ENCODE measurements around the gene SBF2.
"Not testable (repeated sequence)": the region's sequence is repeated elsewhere in the genome, so short reads cannot be mapped to it uniquely, and the experiment has no call there.

The SBF2 gene

DNA sequence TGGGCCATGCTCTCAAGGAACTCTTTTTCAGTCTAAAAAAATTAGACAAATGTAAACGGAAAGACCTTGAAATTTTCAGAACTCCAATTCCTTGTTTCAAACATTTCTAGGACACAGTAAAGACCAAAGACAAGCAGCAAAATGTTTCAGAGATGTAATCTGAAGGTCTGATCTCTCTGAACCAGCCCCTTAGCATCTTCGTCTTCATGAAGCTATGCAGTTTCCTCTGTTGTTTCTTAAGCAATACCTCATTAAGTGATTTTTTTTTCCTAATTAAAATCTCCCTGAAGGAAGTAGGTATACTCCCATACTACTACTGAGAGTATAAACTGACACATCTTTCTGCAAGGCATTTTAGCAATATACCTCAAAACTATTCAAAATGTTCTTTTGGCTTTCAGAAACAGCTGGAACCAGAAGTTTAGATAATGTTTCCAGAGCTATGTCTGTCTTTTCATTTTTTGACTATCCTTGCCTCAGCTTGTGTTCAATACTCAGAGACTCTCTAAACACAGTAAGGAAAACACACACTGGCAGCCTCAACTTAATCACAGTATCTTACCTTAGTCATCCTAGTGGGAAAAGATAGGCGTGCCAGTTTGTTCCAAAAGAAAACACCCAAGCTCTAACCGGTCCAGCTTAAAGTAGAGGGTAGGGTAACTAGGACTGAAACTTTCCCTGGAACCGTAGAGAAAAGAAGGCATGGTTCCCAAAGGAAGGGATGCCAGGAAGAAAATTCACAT is 25.1 kb downstream of the SBF2 start:
- Mint-ChIP-seq H3K4me1 (ENCODE audit: low read depth) (peaks cover 5% of the 10 kb centered on the region), H3K4me3 (no peak overlapping the region), H3K27ac (no peak overlapping the region), H3K9me3 (no peaks in the 10 kb centered on the region), H3K36me3 (ENCODE audit: low read depth) (no peaks in the 10 kb centered on the region), H3K27me3 (no peaks in the 10 kb centered on the region)

DNA sequence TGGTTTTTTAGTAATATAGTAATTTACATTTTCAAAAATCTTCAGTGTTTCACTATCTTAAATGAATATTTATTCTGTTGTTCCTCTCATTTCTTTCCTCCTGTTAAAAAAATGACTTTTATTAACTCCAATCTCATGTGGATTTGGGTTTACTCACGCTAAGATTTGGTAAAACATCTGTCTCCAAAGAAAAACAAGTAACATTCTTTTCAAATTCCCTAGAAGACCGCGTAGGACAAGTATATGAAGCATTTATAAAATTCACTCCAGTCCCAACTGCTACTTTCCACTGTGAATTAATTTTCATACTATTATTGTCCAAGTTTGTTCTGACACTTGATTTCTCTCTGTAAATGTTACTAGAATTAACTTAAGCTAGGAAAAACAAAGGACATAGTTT is 26.2 kb downstream of the SBF2 start:
- no peaks in the 10 kb centered on the region for H3K4me1 Mint-ChIP-seq (ENCODE audit: low read depth)

DNA sequence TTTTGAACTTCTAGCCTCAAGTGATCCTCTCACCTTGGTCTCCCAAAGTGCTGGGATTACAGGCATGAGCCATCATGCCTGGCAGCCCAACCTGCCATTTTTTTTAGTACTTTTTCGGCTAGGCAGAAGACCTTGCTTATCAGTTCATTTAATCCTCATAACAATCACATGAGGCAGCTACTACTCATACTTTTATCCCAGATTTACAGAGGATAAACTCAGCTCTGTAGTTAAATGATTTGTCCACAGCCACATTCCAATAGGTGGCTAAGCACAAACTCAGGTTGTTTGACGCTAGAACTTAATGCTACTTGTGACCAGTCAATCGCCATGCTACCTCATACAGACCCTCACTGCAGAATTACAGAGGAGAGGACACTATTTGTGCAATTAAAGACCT is 28.1 kb downstream of the SBF2 start:
- Mint-ChIP-seq H3K4me3 (no peak overlapping the region), H3K4me1 (ENCODE audit: low read depth) (peaks cover 3% of the 10 kb centered on the region), H3K9me3 (no peaks in the 10 kb centered on the region), H3K36me3 (ENCODE audit: low read depth) (no peaks in the 10 kb centered on the region), H3K27me3 (no peaks in the 10 kb centered on the region), H3K27ac (no peak overlapping the region)

More for the DNA sequence above, 26.2 kb downstream of the SBF2 start:
- Mint-ChIP-seq H3K9me3 (no peaks in the 10 kb centered on the region), H3K36me3 (ENCODE audit: low read depth) (no peaks in the 10 kb centered on the region), H3K27me3 (no peaks in the 10 kb centered on the region), H3K4me3 (no peak overlapping the region), H3K27ac (no peak overlapping the region)

DNA sequence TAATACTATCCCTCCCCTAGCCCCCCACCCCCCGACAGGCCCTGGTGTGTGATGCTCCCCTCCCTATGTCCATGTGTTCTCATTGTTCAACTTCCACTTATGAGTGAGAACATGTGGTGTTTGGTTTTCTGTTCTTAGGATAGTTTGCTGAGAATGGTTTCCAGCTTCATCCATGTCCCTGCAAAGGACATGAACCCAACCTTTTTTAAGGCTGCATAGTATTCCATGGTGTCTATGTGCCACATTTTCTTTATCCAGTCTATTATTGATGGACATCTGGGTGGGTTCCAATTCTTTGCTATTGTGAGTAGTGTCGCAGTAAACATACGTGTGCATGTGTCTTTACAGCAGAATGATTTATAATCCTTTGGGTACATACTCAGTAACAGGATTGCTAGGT is 29.3 kb downstream of the SBF2 start:
- not testable (repeated sequence) for H3K4me1 Mint-ChIP-seq (ENCODE audit: low read depth); H3K36me3 Mint-ChIP-seq (ENCODE audit: low read depth); H3K27me3 Mint-ChIP-seq

DNA sequence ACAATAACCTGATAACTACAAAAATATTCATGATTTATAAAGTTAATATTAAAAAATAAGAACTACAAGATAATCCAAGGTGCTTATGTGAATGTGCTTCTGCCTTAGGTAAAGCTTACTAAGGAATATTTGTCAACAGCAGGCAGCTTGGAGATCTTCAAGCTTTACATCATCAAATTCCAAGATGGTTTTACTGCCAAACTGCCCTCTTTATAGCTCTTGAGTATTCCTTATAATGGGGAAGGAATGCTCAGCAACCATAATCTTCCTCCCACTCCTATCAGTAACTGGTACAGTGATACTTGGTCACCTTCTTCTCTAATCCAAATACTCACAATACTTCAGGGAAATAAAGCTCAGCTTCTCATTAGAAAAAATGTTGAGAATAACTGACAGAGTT is 30.1 kb downstream of the SBF2 start:
- Mint-ChIP-seq H3K36me3 (ENCODE audit: low read depth) (no peaks in the 10 kb centered on the region), H3K27ac (no peak overlapping the region), H3K4me1 (ENCODE audit: low read depth) (peaks cover 3% of the 10 kb centered on the region), H3K4me3 (no peak overlapping the region), H3K27me3 (no peaks in the 10 kb centered on the region), H3K9me3 (no peaks in the 10 kb centered on the region)

More for the DNA sequence above, 29.3 kb downstream of the SBF2 start:
- H3K9me3 Mint-ChIP-seq, H3K27ac Mint-ChIP-seq, H3K4me3 Mint-ChIP-seq: not testable (repeated sequence)

DNA sequence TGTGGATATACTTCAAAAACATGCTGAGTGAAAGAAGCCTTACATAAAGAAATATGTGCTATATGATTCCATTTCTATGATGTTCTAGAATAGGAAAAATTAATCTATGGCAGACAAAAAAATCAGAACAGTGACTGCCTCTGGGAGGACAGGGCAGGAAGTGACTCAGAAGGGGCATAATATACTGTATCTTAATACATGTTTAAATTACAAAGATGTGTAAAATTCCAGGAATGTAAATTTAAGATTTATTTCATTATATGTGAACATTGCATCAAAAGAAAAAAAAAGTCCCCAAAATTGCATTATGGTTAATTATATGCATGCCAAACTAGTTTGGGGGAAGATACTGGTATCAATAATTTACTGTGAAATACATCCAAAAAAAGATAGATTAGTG is 32.2 kb downstream of the SBF2 start:
- Mint-ChIP-seq H3K27ac (no peak overlapping the region), H3K4me3 (no peak overlapping the region), H3K36me3 (ENCODE audit: low read depth) (no peaks in the 10 kb centered on the region), H3K27me3 (no peaks in the 10 kb centered on the region), H3K9me3 (no peaks in the 10 kb centered on the region), H3K4me1 (ENCODE audit: low read depth) (peaks cover 3% of the 10 kb centered on the region)

DNA sequence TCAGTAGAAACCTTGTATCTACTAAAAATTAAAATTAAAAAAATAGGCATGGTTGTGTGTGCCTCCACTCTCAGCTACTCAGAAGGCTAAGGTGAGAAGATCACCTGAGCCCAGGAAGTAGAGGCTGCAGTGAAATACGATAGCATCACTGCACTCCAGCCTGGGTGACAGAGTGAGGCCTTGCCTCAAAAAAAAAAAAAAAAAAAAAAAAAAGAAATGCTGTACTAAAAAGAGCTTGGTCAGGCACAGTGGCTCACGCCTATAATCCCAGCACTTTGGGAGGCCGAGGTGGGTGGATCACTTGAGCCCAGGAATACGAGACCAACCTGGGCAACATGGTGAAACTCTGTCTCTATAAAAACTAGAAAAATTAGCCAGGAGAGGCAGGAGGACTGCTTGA is 36.5 kb downstream of the SBF2 start:
- H3K36me3 Mint-ChIP-seq (ENCODE audit: low read depth) = no peaks in the 10 kb centered on the region
- no peaks in the 10 kb centered on the region for H3K9me3 Mint-ChIP-seq
- H3K27me3 Mint-ChIP-seq = no peaks in the 10 kb centered on the region
- peaks cover 9% of the 10 kb centered on the region for H3K4me1 Mint-ChIP-seq (ENCODE audit: low read depth)
- H3K4me3 Mint-ChIP-seq = no peak overlapping the region
- no peak overlapping the region for H3K27ac Mint-ChIP-seq

DNA sequence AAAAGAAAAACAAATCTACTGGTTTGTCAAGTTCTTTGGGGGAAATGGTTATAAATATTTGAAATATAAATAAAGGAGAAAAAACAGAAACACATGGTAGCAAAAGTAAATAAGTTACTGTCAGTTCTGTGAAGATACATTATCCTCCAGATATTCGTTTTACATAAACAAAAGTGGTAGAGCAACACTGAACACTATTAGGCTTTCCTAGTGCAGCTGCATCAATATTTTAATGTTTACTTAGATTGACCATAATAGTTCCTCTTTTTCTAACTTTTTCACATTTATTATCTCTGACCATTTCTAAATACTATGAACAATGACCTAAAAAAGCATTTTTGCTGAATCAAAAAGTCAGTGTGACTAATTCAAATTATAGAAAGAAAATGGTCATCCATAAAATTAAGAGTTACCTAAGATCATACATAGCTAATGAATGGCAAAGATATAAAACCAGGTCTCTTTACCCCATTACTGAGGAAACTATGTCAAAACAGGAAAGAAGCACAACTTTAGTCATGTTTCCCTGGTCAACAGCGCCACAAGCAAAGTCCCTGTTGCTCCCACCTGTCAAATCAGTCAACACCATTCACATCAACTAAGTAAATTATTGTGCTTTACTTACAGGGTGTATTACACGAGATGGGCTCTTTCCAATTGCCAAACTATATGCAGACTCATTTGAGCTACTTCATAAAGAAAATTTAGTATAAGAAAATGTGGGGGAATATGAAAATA is 38.5 kb downstream of the SBF2 start:
- Mint-ChIP-seq H3K4me3 (no peak overlapping the region), H3K9me3 (no peaks in the 10 kb centered on the region)

DNA sequence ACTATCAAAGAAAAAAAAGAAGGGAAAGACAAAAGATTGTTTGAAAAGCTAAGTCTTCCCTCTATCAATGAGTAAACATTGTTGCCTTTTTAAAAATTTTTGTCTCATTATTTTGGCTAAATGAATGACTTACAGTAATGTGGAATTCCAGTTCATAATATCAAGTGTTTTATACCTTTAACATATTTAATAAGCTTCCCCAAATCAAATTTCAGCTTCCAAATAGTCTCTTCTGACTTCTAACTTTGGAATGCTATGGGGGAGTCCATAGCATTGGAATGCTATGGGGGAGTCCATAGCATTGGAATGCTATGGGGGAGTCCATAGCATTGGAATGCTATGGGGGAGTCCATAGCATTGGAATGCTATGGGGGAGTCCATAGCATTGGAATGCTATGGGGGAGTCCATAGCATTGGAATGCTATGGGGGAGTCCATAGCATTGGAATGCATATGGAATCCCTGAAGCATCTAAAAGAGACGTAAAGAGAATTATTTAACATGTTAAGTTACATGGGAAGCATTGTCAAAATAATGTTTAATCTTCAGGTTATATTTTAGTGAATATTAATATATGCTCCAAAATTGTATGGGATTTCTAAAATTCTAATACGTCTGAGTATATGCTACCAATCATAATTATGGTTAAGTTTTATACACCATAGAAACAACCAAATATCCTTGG is 44.4 kb downstream of the SBF2 start:
- H3K9me3 Mint-ChIP-seq; H3K4me1 Mint-ChIP-seq (ENCODE audit: low read depth); H3K27me3 Mint-ChIP-seq; H3K27ac Mint-ChIP-seq; H3K36me3 Mint-ChIP-seq (ENCODE audit: low read depth); H3K4me3 Mint-ChIP-seq: not testable (repeated sequence)

More for the DNA sequence above, 38.5 kb downstream of the SBF2 start:
- Mint-ChIP-seq H3K36me3 (ENCODE audit: low read depth) (no peaks in the 10 kb centered on the region), H3K4me1 (ENCODE audit: low read depth) (peaks cover 7% of the 10 kb centered on the region), H3K27ac (no peak overlapping the region), H3K27me3 (no peaks in the 10 kb centered on the region)

DNA sequence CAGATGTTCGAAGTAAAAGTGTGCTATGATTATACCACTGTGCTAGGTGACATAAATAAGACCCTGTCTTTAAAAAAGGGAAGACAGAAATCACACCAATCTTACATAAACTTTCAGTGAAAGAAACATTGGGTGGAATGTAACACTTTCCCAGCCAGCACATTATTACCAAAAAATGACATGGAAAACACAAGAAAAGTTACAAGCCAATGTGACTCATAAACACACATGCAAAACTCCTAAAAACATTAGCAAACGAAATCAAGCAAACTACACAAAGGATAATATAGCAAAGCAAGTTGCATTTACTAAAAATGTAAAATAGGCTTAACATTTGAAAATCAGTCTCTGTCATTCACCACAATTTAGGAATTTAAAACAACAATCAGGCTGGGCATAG is 47.0 kb downstream of the SBF2 start:
- Mint-ChIP-seq H3K4me3 (no peak overlapping the region), H3K27me3 (no peaks in the 10 kb centered on the region), H3K36me3 (ENCODE audit: low read depth) (no peaks in the 10 kb centered on the region)

DNA sequence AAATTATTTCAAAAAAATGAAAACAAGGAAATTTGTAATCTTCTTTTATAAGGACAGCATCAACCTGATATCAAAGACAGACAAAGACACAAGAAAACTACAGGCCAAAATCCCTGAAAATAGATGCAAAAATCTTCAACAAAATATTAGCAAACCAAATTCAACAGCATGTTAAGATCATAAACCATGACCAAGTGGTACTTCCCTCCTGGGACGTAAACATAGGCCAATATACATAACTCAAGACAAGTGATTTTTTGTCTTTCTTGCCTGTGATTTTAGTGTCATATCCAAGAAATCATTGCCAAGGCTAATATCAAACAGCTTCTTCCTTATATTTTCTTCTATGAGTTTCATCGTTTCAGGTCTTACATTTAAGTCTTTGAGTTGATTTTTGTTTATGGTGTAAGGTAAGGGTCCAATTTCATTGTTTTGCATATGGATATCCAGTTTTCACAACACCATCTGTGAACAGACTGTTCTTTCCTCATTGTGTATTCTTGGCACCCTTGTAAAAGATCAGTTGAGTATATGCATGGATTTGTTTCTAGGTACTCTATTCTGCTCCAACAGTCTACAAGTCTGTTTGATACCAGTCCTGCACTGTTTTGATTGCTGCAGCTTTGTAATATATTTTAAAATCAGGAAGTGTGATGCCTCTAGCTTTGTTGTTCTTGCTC is 50.0 kb downstream of the SBF2 start:
- no peaks in the 10 kb centered on the region for H3K9me3 Mint-ChIP-seq
- no peaks in the 10 kb centered on the region for H3K27me3 Mint-ChIP-seq
- no peak overlapping the region for H3K27ac Mint-ChIP-seq
- peaks cover 4% of the 10 kb centered on the region for H3K4me1 Mint-ChIP-seq (ENCODE audit: low read depth)
- H3K36me3 Mint-ChIP-seq (ENCODE audit: low read depth) = no peaks in the 10 kb centered on the region
- H3K4me3 Mint-ChIP-seq = no peak overlapping the region

More for the DNA sequence above, 47.0 kb downstream of the SBF2 start:
- Mint-ChIP-seq H3K4me1 (ENCODE audit: low read depth) (no peaks in the 10 kb centered on the region), H3K9me3 (no peaks in the 10 kb centered on the region), H3K27ac (no peak overlapping the region)

DNA sequence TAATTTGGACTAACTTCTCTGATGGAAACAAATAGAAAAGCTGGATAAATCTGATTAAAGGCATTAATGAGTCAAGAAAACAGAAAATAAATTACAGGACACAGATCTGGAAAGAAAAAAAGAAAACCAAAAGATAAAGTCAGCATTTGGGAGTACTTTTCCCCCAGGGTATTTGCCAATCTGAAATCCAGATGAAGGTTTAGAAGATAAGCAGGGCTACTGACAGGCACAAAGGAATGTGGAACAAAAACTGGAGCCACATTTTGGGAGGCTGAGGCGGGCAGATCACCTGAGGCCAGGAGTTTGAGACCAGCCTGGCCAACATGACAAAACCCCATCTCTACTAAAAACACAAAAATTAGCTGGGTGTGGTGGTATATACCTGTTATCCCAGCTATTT is 57.2 kb downstream of the SBF2 start:
- H3K27ac Mint-ChIP-seq = no peak overlapping the region
- no peaks in the 10 kb centered on the region for H3K9me3 Mint-ChIP-seq
- H3K36me3 Mint-ChIP-seq (ENCODE audit: low read depth) = peaks cover 4% of the 10 kb centered on the region
- peaks cover 4% of the 10 kb centered on the region for H3K4me1 Mint-ChIP-seq (ENCODE audit: low read depth)
- H3K27me3 Mint-ChIP-seq = no peaks in the 10 kb centered on the region
- H3K4me3 Mint-ChIP-seq = no peak overlapping the region

DNA sequence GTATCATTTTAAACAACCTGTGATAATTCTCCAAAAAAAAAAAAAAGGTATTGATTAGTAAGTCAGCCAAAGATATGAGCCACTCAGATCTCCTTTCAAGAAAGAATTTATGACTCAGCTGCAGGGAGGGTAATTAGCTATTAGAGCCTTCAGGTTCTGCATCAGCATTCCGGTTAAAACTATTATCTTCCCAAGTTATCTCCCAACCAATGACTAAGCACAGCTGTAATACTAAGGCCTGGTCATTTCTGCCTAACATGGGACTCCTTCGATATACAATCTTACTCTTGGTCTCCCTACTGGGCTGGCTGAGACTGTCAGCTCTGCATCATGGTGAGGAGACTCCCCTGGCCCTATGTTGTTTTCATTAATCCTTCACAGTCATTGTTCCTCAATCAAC is 60.4 kb downstream of the SBF2 start:
- no peaks in the 10 kb centered on the region for H3K27me3 Mint-ChIP-seq
- H3K4me3 Mint-ChIP-seq = no peak overlapping the region
- no peaks in the 10 kb centered on the region for H3K4me1 Mint-ChIP-seq (ENCODE audit: low read depth)
- H3K36me3 Mint-ChIP-seq (ENCODE audit: low read depth) = peaks cover 10% of the 10 kb centered on the region
- no peaks in the 10 kb centered on the region for H3K9me3 Mint-ChIP-seq
- no peak overlapping the region for H3K27ac Mint-ChIP-seq

DNA sequence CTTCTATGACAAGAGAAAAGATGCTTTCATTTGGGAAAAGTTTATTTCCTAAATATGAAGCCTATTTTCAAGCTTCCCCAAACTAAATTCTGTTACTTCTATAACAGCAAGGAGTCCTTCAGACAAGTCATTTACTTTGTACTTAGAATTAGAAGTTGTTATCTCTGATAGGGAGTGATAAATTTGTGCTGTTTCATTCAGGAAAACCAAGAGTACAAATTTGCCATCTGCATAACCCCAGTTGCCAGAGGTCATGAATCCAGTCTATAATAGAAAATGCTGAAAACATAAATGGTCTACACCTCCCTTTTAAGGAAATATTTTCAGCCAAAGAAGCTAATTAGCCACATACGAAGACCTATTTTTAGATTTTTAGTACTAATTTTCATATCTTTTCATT is 61.3 kb downstream of the SBF2 start:
- Mint-ChIP-seq H3K4me1 (ENCODE audit: low read depth) (no peaks in the 10 kb centered on the region), H3K27me3 (no peaks in the 10 kb centered on the region), H3K4me3 (no peak overlapping the region), H3K9me3 (no peaks in the 10 kb centered on the region), H3K27ac (no peak overlapping the region), H3K36me3 (ENCODE audit: low read depth) (peaks cover 10% of the 10 kb centered on the region)

DNA sequence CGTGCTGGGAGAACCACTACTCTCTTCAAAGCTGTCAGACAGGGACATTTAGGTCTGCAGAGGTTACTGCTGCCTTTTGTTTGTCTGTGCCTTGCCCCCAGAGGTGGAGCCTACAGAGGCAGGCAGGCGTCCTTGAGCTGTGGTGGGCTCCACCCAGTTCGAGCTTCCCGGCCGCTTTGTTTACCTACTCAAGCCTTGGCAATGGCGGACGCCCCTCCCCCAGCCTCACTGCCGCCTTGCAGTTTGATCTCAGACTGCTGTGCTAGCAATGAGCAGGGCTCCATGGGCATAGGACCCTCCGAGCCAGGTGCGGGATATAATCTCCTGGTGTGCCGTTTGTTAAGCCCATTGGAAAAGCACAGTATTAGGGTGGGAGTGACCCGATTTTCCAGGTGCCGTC is 62.2 kb downstream of the SBF2 start:
- not testable (repeated sequence) for H3K36me3 Mint-ChIP-seq (ENCODE audit: low read depth); H3K9me3 Mint-ChIP-seq; H3K27me3 Mint-ChIP-seq; H3K4me1 Mint-ChIP-seq (ENCODE audit: low read depth); H3K27ac Mint-ChIP-seq; H3K4me3 Mint-ChIP-seq

Data from stimulated activated naive CD8-positive, alpha-beta T cell treated with anti-CD3 and anti-CD28 coated beads, Interleukin-15, Interleukin-2, amounts not matched to agents 100 ng/mL and 50 ng/mL, for 24 hours (primary cell).